GM19351 (cell line): Measurements from ENCODE around the gene ZNF607.
A peak's percentile ranks its signal among the peaks of the same experiment; 100 is the strongest.
"Not testable (repeated sequence)": the region's sequence is repeated elsewhere in the genome, so short reads cannot be mapped to it uniquely, and the experiment has no call there.

Experiments used
- ATAC-seq: cut with Tn5 transposase; IDR thresholded peaks from one replicate; pipeline ENCODE4 v1.9.1; 2021; ENCODE audit warnings: mild to moderate bottlenecking, moderate library complexity; ENCODE audit not compliant: unreplicated experiment

Gene ZNF607

GRCh38 chr19:37719111-37719926 is at the start of gene ZNF607:
ZNF607 (minus strand) TSS chr19:37719761; CDS start chr19:37711618, 8,143 bp downstream.
- ATAC-seq = peak; percentile 85

- ATAC-seq = no peak
These were observed 43.9 kb upstream of the ZNF607 start for GRCh38 chr19:37763488-37763887.

- not testable (repeated sequence) for ATAC-seq
These were observed 38.1 kb upstream of the ZNF607 start for GRCh38 chr19:37757683-37758082.

- ATAC-seq = no peak
These were observed 18.8 kb upstream of the ZNF607 start for GRCh38 chr19:37738371-37738770.

- no peak for ATAC-seq
These were observed 5.6 kb upstream of the ZNF607 start for GRCh38 chr19:37725181-37725580.

- no peak for ATAC-seq
These were observed 335 bp upstream of the ZNF607 start for GRCh38 chr19:37719927-37720265.

GRCh38 chr19:37718304-37718703 is 1.3 kb downstream of the ZNF607 start:
- no peak for ATAC-seq

- no peak for ATAC-seq
These were observed 3.4 kb downstream of the ZNF607 start for GRCh38 chr19:37716140-37716539.

GRCh38 chr19:37706052-37706605 is 13.4 kb downstream of the ZNF607 start:
- ATAC-seq = no peak

- no peak for ATAC-seq
These were observed 20.5 kb downstream of the ZNF607 start for GRCh38 chr19:37699057-37699456.

- no peak for ATAC-seq
These were observed 21.3 kb downstream of the ZNF607 start for GRCh38 chr19:37698216-37698615.

GRCh38 chr19:37695144-37695899 is 24.2 kb downstream of the ZNF607 start:
- ATAC-seq = no peak

- no peak for ATAC-seq
These were observed 26.5 kb downstream of the ZNF607 start for GRCh38 chr19:37692956-37693620.

- no peak for ATAC-seq
These were observed 27.6 kb downstream of the ZNF607 start for GRCh38 chr19:37691881-37692504.

- ATAC-seq = no peak
These were observed 36.0 kb downstream of the ZNF607 start for GRCh38 chr19:37683520-37683919.

GRCh38 chr19:37669450-37669914 is 50.1 kb downstream of the ZNF607 start:
- ATAC-seq = no peak

GRCh38 chr19:37657157-37657556 is 62.4 kb downstream of the ZNF607 start:
- ATAC-seq = not testable (repeated sequence)

- ATAC-seq = peak; percentile 57
These were observed 63.7 kb downstream of the ZNF607 start for GRCh38 chr19:37655689-37656371.

GRCh38 chr19:37655301-37655688 is 64.3 kb downstream of the ZNF607 start, which contains the start of gene ZFP30:
ZFP30 (minus strand) TSS chr19:37655465; CDS start chr19:37647822, 7,643 bp downstream.
- ATAC-seq = peak; percentile 67
